HG02763 (cell line): ENCODE data around the gene SGK1.
"Not testable (repeated sequence)": the region's sequence is repeated elsewhere in the genome, so short reads cannot be mapped to it uniquely, and the experiment has no call there.

Experiments used
- ATAC-seq: cut with Tn5 transposase; IDR thresholded peaks from one replicate; pipeline ENCODE4 v1.9.1; 2021; ENCODE audit warnings: mild to moderate bottlenecking, moderate library complexity; ENCODE audit not compliant: unreplicated experiment

SGK1 gene

DNA sequence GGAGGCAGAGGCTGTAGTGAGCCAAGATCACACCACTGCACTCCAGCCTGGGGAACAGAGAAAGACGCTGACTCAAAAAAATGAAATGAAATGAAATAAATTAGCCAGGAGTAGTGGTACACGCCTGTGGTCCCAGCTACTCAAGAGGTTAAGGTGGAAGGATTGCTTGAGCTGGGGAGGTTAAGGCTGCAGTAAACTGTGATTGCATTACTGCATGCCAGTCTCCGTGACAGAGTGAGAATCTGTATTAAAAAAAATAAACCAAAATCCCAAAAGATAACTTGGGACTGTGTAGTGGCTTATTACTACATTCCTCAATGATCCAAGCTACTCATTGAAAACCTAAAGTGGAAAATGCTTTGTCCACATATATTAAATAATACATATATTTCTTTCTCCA lies 87.0 kb downstream of the SGK1 start:
- ATAC-seq = no peak

DNA sequence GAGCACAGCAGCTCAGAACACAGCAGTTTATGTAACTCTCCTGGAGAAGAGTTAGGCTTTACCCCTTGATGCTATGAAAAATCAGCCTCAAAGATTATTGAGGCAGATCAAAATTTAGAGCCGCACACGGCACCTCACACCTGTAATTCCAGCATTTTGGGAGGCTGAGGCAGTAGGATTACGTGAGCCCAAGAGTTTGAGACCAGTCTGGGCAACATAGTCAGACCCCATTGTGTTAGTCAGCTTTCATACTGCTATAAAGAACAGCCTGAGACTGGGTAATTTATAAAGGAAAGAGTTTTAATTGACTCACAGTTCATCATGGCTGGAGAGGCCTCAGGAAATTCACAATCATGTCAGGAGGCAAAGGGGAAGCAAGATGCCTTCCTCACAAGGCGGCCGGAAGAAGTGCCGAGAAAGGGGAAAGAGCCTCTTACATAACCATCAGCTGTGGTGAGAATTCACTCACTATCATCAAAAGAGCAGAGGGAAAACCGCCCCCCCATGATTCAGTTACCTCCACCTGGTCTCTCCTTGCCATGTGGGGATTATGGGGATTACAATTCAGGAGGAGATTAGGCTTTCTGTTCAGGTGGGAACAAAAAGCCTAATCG lies 87.7 kb downstream of the SGK1 start:
- ATAC-seq = no peak

DNA sequence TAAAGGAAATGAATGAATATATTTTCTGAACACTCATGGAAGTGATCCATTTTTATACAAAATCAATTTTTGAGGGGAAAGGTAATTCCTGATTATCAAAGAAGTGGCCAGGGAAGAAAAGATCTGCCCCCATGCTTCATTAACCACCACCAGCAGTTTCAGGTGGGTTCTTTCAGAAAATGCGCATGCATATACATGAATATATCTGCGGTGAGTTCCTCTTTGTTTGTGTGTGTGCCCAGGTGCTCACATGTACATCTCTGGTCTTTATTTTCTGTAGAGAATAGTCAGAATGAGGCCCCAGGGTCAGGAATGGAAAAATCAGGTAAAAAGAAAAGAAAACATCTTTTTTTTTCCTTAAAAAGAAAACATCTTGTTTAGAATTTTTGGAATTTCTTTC lies 88.4 kb downstream of the SGK1 start:
- no peak for ATAC-seq

DNA sequence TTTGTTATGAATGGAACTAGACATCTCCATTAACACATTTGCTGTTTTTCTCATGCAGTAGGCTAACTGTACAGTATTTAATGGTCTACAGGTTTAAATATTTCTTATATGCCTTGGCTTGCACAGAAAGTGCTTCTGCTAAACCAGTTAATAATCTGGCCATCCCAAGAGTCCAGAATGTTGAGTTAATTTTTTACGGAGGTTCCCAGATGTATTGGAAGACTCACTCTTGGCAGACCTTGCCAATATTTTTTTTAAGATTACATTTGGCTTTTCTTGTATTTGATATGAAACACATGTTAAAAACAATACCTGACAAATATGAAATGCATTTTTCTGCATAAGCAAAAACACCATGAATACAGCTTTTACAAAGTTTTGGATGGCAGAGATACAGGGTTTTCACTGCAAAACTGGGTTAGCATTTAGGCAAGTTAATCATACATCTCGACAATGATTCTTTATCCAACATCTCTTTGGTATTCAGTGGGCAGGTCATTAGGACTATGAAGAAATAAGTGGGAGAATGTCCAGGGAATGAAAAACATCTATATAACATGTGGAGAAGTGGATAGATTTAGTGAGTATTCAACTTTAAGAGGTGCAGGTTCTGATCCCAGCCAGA lies 94.0 kb downstream of the SGK1 start:
- ATAC-seq = no peak

DNA sequence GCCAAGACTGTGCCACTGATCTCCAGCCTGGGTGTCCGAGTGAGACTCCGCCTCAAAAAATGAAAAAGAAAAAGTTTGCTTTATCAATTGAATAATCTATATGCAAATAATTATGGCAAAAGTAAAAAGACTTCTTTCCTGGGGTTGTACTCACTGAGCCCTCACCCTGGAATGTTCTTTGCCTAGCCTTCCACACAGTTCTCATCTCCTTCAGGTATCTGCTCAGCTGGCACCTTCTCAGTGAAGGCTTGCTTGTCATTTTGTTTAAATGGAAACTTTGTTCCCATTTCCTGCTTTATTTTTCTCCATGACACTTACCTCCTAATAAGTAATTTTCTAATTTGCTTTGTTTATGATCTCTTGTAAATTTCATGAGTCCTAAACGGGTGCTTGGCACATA lies 96.7 kb downstream of the SGK1 start:
- ATAC-seq = no peak

DNA sequence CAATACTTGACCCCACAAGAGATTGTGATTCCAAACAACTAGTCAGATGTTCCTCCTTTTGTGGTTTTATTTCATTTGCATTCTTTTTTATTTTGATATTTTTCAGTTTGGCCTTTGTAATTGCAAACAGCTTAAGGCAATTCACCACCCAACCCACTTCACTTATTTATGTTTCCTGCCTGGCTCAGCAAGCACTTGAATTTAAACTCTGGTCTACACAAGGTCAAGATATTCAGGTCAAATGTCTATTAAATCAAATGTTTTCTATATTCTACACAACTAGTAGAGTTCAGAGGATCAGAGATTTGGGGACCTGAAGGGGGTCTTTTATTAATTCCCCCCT lies 100.1 kb downstream of the SGK1 start:
- ATAC-seq = no peak

DNA sequence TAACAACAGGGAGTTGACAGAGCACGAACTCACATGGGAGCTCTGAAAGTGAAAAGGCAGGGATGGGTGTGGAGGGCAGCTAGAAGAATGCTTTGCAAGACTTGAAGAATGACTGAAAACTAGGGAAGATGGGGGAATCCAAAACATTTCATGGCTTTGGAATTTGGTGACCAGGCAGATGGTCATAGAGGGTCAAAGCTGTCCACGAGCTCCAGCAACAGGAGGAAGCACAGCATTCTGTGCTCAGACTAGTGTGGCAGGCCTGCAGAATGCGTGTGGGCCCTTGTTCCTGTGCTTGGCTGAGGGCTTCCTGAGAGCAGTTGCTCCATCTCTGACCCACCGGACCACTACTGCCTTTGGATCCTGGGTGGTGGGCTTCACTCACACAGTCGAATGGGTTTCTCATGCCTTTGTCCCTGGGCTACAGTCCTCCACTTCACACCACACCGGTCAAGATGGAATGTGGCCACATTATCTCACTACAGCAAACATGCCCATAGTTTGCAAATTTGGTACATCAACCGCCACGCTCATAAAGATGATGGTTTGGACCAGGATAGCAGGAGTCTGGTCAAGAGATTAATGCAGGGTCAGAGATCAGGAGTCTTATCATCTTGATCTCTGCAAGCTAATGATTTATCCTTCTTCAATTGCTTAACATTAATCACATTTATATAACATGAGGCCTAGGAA lies 100.7 kb downstream of the SGK1 start:
- no peak for ATAC-seq

DNA sequence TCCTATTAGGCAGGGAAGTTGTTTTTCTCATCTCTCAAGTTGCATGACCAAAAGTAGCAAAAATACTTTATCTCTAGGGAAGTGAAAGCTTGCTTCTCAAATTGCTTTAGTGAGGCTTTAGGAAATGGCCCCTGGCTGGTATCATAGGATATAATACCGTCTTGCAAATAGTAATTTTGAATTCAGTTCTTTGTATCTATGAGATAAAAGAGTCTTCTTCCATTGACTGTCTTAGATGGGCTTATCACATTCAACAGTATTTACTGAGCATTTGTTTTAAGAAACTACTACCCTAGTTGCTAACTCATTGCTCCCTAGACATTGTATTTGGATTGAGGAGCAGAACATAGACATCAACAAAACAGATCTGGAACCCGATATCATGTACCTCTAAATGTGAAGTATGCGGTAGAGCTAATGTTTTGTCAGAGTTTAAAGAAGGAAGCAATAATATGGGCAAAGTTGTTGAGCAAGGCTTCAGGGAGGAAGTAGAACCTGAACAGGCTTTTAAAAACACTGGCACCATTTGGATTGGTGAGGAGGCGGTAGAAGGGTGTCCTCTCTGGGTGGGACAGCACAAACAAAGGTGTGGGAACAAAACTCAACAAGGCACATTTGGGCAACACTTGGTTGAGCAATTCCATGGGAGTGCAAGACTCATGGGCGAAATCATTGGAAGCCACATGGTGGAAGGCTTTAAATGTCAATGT lies 101.5 kb downstream of the SGK1 start:
- ATAC-seq = no peak

DNA sequence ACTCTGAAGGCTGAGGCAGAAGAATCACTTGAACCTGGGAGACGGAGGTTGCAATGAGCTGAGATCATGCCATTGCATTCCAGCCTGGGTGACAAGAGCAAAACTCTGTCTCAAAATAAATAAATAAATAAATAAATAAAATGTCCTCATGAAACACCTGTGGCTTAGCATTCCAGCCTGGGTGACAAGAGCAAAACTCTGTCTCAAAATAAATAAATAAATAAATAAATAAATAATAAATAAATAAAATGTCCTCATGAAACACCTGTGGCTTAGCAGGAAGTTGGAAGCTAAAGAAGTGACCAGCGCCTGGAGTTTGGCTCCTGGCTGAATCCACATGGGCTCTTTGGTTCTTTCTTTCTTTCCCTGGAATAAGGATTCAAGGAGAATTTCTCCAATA lies 104.5 kb downstream of the SGK1 start:
- ATAC-seq = not testable (repeated sequence)

DNA sequence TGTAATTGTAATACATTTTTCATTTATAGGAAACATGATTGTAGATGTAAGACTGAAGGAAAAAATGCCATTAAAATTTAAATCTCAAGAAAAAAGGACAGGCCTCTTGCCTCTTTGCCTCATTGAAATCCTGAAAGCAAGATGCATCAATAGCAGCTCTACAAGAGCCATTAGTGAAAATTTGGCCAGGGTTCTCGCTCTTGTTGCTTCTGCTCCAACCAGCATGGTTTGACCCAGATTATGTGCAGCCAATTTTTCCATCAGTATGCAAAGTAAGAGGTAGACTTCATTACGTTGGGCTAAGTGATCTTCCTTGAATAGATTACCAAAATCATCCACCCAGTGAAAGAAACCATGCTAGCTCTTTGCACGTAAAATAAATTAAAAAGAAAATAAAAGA lies 106.6 kb downstream of the SGK1 start:
- ATAC-seq = no peak

DNA sequence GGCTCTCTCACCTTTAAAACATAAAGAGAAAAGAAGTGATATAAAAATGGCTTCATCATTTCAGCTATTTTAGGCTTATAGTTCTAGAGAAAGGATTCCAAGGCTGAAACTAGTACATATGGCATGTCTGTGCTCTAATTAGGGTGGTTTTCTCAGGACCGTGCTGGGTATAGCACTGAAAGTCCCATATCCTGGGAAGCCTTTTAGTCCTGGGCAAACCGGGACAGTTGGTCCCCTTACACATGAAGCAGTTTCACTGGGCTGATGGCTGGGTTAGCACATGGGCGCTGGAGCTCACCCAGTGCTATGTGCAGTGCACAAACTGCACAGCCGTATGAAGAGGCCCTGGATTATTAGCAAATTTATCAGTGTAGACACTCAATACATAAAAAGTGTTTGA lies 110.5 kb downstream of the SGK1 start:
- ATAC-seq = no peak

DNA sequence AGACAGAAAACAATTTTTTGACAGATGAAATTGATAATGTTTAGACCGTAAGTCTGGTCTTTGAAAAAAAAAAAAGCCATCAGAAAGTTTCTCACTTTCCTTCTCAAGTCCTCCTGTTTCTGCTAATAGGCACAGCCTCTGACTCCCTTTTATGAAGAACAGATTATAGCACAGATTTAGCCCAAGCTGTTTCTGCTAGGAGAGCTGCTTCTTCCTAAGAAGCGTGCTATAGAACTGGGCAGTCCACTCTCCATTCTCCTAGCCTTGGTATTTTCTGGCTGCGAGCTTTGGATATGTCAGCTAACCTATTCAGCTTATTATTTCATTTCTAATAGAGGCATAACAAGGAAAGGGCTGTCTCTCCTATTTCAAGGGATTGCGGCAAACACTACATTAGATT lies 112.5 kb downstream of the SGK1 start:
- no peak for ATAC-seq

DNA sequence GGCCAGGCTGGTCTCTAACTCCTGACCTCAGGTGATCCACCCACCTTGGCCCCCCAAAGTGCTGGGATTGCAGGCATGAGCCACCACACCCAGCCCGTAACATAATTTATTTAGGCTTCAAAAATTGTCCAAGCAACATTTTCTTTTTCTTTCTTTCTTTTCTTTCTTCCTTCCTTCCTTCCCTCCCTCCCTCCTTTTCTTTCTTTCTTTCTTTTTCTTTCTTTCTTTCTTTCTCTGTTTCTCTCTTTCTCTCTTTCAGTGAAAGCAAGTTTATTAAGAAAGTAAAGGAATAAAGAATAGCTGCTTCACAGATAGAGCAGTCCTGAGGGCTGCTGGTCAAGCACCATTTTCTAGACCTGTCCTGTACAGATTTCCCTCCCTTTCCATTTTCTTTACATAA lies 113.2 kb downstream of the SGK1 start:
- not testable (repeated sequence) for ATAC-seq

DNA sequence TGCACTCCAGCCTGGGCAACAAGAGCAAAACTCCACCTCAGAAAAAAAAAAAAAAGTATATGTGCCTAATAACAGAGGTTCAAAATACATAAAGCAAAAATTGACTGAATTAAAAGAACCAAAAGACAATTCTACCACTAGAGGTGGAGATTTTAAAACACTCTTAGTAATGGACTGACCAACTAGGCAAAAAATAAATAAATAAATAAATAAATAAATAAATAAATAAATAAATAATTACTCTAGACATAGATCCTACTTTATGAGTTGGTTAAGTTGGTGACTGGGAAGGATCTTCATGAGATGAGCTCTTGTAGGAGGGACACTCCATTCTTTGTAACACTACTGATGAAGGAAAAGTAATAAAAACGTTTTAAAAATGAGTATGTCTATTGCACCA lies 113.9 kb downstream of the SGK1 start:
- ATAC-seq = no peak

DNA sequence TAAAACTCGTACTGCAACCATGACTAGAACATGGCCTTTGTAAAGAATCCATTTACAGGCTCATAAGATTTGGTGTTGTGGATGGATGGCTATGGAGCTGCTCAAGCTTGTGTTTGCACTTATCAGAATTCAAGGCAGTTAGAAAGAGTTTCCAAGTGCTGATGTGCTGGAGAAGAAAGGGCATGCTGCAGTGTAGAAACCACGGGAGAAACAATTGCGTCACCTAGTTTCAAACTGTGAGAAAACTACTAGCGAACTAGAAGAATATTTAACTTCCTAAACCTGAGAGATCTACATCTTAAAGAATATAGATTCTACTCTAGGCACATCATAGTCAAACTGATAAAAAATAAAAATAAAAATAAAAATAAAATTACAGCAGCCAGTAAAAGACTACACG lies 116.2 kb downstream of the SGK1 start:
- no peak for ATAC-seq

DNA sequence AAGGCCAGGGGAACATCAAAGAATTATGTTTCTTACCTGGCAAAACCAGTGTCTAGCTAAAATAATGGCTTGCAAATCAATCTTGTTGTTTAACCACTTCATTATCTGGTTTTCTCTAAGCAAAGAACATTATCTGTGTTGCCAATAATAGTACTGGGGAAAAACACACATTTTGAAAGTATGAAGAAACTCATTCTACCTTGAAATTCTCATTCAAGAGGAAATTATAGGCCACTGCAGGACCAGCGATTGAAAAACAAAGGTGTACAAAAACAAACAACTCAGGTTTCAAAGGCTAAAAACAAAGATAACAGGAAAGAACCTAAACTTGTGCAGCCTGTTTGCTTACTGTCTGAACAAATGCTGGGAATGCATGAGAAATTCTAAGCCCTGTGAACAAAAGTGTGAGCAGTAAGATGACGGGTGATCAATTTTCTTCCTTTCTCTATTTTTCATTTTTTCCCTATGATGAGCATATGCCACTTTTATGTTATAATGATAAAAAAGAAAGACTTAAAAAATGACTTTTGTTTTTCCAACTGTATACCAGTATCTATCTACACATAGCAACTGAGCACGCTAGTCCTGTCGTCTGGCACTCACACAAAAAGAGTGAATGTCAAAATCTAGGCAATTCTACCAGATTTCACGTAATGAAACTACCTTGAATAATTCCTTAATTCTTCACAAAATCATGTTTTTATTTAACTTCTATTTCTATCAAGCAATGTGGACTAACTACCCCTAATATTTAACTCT lies 117.9 kb downstream of the SGK1 start:
- no peak for ATAC-seq

DNA sequence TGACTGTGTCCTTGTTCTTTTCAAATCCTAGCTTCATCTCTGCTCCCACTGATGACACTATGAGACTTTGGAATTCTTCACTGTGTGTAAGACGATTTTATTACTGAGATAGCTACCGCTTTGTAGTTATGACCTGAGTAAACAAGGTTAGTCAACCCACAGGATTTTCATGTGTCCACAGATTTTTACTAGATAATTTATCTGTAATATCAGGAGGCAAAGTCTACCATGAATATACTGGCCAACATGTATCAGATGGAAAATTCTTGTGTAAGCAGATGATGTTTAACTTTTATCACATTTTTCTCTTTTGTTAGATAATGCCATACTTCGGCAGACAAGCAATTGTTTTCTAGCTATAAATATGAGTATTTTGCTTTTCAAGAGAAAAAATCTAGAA lies 119.8 kb downstream of the SGK1 start:
- ATAC-seq = no peak

DNA sequence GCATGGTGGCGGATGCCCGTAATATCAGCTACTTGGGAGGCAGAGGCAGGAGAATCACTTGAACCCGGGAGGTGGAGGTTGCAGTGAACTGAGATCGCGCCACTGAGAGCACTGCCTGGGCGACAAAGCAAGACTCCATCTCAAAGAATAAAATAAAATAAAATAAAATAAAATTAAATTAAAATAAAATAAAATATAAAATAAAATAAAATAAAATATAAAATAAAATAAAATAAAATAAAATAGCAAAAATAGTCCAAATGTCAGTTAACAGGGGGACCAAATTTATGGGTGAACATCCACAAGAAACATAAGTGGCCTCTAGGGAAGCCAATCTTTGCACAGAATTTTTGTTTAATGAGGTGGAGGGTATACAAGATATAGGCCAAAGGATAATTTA lies 120.2 kb downstream of the SGK1 start:
- ATAC-seq = not testable (repeated sequence)

DNA sequence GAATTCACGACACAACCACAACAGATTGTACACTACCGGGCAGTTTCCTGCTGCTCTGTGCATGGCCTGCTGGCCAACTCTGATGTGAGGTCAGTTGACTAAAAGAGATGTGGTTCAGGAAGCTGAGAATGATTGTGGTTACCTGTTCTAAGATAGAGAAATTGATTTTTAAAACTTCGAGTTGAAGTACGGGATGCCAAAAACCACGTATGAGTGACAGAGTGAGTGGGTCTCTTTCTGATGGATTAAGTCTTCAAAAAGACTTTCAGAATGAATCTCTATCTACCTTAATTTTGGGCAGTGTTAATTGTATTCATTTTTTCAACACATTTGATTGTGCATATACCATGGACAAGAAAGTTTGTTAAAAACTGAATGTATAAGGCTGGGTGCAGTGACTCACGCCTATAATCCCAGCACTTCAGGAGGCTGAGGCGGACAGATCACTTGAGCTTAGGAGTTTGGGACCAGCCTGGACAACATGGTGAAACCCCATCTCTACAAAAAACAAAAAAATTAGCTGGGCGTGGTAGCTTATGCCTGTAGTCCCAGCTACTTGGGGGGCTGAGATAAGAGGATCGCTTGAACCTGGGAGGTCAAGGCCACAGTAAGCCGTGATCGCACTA lies 121.2 kb downstream of the SGK1 start:
- ATAC-seq = no peak

DNA sequence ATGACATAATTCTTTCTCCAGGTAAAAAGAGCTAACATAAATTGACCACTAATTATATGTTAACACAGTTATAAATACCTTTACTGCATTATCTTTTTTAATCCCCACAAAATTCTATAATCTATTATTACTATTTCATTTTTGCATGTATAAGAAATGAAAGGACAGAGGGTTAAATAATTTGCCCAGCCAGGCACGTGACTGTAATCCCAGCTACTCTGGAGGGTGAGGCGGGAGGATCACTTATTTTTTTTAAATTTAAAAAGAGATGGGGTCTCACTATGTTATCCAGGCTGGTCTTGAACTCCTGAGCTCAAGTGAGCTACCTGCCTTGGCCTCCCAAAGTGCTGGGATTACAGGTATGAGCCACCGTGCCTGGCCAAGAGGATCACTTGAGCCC lies 121.9 kb downstream of the SGK1 start:
- no peak for ATAC-seq
